Cardiac muscle cell (in vitro differentiated cells and primary cell): ENCODE data around the gene CEBPG. TPM values are rescaled to one million over a fixed set of nuclear protein-coding genes. Genes with fewer than 3 reads are reported as not detected.

Experiments
- DNase-seq, 2 donors: peaks; one replicate each; pipeline versions ENCODE4 v3.0.0 to v3.0.0-alpha.2; 2010 to 2017; ENCODE audit warnings: low read depth in 1 of 2, low spot score in 1 of 2
- H3K27ac ChIP-seq: fragments of 200-600 bp; sonication (generic); 2 replicates; pipeline ENCODE4 v1.5.1; 2016
- H3K27me3 ChIP-seq: fragments of 200-600 bp; sonication (generic); 2 replicates; pipeline ENCODE4 v1.6.0; 2016; ENCODE audit warnings: control low read depth
- H3K36me3 ChIP-seq: fragments of 200-600 bp; sonication (generic); 2 replicates; pipeline ENCODE4 v1.5.1; 2016; ENCODE audit warnings: control low read depth
- H3K4me1 ChIP-seq: fragments of 200-600 bp; sonication (generic); 2 replicates; pipeline ENCODE4 v1.8.1; 2017; ENCODE audit warnings: low read depth, mild to moderate bottlenecking, mixed run types
- H3K4me3 ChIP-seq: fragments of 200-600 bp; sonication (generic); 2 replicates; pipeline ENCODE4 v1.5.1; 2016; ENCODE audit warnings: mild to moderate bottlenecking
- H3K9me3 ChIP-seq: fragments of 200-600 bp; sonication (generic); 2 replicates; pipeline ENCODE4 v1.5.1; 2017; ENCODE audit warnings: low read depth, mild to moderate bottlenecking, control low read depth
- polyA plus RNA-seq: library from polyadenylated mRNA; unstranded; fragments of >200 nt; fragmentation: Nextera tagmentation; extraction: Ambion mirVana; gene quantifications from 2 replicates; pipeline ENCODE4 v1.2.1, GENCODE V29; 2016
- total RNA-seq: library from RNA; depleted of rRNA; stranded (reverse); fragments of >200 nt; gene quantifications from 2 replicates; pipeline ENCODE4 v1.2.3, GENCODE V29; 2016
- TF ChIP-seq, protein P1 (sequence below): IDR thresholded peaks from 2 replicates; pipeline ENCODE4 v1.5.1; 2012; ENCODE audit warnings: low read depth, mild to moderate bottlenecking, low read length

CEBPG gene
- total and polyA plus RNA-seq, 2 experiments from 2014 or later: 17.4 to 21.1 TPM

DNA sequence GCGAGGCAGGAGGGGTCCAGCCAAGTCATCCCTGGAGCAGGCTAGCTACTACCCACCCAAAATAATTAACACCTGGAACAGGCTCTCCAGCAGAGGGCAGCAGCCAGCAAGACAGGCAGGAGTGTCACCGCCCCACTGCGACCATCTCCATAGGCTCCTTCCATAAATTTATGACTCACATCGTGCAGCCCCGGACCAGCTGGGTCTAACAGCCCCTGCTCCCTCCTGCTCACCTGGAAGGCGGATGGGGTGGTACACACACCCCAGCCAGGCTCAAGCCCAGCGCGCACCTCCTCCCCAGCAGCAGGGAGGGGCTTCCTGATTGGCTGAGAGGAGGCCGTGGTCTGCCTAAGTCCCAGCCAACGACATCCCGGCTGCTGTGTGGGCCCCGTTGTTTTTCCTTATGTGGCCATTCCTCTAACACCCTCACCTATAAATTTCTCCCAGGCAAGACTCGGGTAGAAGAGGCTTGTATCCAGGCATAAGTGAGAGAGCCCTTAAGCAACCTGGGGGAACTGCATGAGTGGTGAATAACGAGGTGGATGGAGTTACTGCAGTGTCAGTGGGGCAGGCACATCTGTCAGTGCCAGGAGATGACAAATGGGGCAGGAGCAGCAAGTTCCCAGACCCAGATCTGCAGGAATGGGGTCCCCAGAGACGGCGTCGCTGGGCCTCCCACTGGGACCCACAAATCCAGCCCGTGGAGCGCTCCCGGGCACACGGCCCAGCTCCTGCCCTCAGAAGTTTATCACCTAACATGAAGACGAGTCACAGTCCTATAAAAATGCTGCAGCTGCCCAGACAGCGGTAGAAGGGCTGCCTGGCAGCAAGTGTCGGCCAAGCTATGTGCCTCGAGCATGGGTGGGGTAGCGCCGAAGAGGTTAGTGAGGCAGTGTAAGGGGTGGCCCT, 43.1 kb downstream of the CEBPG start:
- TF ChIP-seq, protein P1, sequence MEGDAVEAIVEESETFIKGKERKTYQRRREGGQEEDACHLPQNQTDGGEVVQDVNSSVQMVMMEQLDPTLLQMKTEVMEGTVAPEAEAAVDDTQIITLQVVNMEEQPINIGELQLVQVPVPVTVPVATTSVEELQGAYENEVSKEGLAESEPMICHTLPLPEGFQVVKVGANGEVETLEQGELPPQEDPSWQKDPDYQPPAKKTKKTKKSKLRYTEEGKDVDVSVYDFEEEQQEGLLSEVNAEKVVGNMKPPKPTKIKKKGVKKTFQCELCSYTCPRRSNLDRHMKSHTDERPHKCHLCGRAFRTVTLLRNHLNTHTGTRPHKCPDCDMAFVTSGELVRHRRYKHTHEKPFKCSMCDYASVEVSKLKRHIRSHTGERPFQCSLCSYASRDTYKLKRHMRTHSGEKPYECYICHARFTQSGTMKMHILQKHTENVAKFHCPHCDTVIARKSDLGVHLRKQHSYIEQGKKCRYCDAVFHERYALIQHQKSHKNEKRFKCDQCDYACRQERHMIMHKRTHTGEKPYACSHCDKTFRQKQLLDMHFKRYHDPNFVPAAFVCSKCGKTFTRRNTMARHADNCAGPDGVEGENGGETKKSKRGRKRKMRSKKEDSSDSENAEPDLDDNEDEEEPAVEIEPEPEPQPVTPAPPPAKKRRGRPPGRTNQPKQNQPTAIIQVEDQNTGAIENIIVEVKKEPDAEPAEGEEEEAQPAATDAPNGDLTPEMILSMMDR: peak; percentile 73
- H3K4me1 ChIP-seq: no peaks in the 10 kb centered on the region
- H3K36me3 ChIP-seq: no peaks in the 10 kb centered on the region
- no peaks in the 10 kb centered on the region for H3K27me3 ChIP-seq
- peak; percentile 72 to 80 for DNase-seq
- H3K27ac ChIP-seq: no peak overlapping the region
- H3K4me3 ChIP-seq: no peak overlapping the region
- H3K9me3 ChIP-seq: no peaks in the 10 kb centered on the region

DNA sequence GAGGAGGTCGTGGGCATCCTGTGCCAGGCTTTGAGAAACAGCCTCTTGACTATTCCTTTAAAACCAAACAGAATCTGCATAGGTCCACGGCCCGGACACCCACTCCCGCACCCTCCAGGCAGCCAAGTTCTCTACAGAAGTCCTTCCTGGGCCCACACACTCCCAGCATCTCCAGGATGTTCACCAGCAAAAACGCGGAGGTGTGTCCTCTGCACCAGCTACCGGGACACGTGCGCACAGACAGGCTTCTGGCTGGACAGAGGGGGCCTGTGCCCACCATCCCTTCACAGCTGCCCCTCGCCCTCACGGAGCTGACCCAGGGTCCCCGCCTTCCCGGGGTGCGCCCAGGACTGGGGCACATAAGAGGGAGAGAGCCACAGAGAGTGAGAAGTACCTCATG, 44.2 kb downstream of the CEBPG start:
- H3K9me3 ChIP-seq: no peaks in the 10 kb centered on the region
- TF ChIP-seq, protein P1: no peak

DNA sequence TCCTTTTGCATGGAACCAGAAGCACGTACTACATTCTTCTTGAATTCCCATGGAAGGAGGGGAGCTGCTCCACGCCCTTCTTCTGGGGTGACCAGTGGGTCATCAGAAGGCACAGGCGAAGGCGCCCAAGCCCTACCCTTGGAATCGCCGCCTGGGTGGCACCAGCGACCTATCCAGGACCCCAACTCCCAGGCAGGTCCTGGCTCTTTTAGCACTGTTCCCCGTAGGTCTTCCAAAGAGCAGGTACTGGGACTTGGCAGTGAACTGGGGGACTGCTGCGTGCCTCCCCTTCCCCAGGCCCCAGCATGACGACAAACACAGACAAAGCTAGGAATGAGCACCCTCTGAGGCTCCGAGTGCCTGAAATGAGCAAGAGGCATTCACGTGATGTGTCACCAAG, 45.0 kb downstream of the CEBPG start:
- Histone ChIP-seq H3K27me3 (no peaks in the 10 kb centered on the region), H3K36me3 (no peaks in the 10 kb centered on the region), H3K27ac (no peak overlapping the region), H3K4me3 (no peak overlapping the region), H3K4me1 (no peaks in the 10 kb centered on the region), H3K9me3 (no peaks in the 10 kb centered on the region)
- TF ChIP-seq, protein P1: no peak
- DNase-seq: no peak

More for the DNA sequence above, 44.2 kb downstream of the CEBPG start:
- Histone ChIP-seq H3K36me3 (no peaks in the 10 kb centered on the region), H3K27ac (no peak overlapping the region), H3K27me3 (no peaks in the 10 kb centered on the region), H3K4me1 (no peaks in the 10 kb centered on the region), H3K4me3 (no peak overlapping the region)
- no peak for DNase-seq

DNA sequence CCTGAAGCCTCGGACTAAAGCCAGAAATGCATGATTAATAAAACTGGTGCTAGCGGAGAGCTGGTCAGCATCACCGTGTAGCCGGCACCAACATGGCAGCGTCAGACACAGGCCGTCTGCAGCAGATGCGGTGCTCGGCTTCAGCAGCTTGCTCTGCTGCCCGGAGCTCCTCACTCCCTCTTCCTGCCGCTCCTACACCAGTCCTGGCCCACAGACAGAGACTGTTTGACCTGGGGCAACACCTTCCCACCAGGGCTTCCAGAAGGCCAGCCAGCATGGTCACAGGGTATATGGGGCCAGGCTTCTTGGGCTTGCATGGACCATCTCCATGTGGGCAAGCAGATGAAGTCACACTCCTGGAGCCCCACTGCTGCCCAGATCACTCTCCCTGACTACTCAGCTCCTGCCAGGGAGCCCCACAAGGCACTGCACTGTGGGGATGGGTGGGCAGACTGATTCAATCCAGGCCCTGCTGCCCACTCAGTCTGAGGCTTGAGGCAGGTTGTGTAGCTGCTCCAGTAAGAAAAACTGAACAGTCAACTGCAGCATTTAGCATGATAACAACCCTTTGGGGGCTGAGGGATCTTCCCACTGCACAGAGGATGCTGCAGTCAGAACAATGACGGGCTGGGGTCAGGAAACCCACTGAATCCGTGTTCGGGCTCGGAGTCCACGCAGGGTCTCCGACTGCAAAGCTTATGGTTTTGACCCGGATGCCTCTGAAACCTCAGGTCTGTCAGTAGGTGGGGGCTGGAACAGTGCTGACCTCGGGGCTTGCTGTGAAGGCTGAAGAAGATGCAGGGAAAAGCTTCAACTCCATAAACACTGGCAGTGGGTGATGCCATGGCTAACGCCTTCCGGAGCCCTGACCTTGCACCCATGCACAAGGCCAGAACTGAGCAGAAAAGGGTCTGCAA, 45.6 kb downstream of the CEBPG start:
- Histone ChIP-seq H3K36me3 (no peaks in the 10 kb centered on the region), H3K9me3 (no peaks in the 10 kb centered on the region), H3K27ac (no peak overlapping the region), H3K27me3 (no peaks in the 10 kb centered on the region), H3K4me3 (no peak overlapping the region), H3K4me1 (no peaks in the 10 kb centered on the region)
- no peak for DNase-seq
- TF ChIP-seq, protein P1: no peak

DNA sequence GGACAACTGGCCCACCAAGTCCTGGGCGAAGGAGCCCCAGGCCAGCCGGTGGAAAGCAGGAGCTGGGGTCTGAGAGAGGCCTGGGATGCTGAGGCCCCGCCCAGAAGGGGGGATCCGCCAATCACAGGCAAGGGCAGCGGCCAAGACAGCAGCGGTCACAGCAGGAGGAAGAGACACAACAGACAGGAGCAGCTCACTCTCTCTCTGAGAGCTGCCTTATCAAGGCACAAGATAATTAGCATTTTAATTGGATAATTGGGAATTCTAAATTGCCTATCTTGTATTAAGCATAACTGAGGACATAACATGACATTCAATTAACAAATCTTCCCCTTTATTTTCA, 46.2 kb downstream of the CEBPG start:
- no peaks in the 10 kb centered on the region for H3K27me3 ChIP-seq
- H3K4me3 ChIP-seq: no peak overlapping the region
- no peak overlapping the region for H3K27ac ChIP-seq
- H3K36me3 ChIP-seq: no peaks in the 10 kb centered on the region
- no peaks in the 10 kb centered on the region for H3K9me3 ChIP-seq
- H3K4me1 ChIP-seq: no peaks in the 10 kb centered on the region
- TF ChIP-seq, protein P1: no peak
- DNase-seq: peak in 1 of 2 donors; percentile 36
